Measurements from ENCODE around the gene ESPNL.

- TF ChIP-seq JUNB (CRISPR knock-in tag; conservative IDR thresholded peaks at IDR 0.05) (no peak), POLR2A (conservative IDR thresholded peaks at IDR 0.05) (no peak), RBM22 (IDR thresholded peaks at IDR 0.05; ENCODE audit: low read depth, low read length, poor library complexity, severe bottlenecking) (no peak), RBM15 (IDR thresholded peaks at IDR 0.05; ENCODE audit: insufficient read depth, low read length) (no peak), ZNF586 (CRISPR knock-in tag; conservative IDR thresholded peaks at IDR 0.05) (no peak), ZNF584 (CRISPR knock-in tag; IDR thresholded peaks at IDR 0.05; ENCODE audit: low read depth) (no peak), SMC3 (conservative IDR thresholded peaks at IDR 0.05; ENCODE audit: insufficient read depth, low read depth, low read length) (no peak), TCF3 (CRISPR knock-in tag; IDR thresholded peaks at IDR 0.05) (no peak)
These were observed 2.7 kb upstream of the ESPNL start for GRCh38 chr2:238097201-238097987.
